Limb (tissue), 2 donors: Measurements from ENCODE around the gene BRIP1.
A peak's percentile ranks its signal among the peaks of the same experiment; 100 is the strongest.

Experiments used
- DNase-seq, 2 donors: peaks; one replicate each; pipeline ENCODE4 v3.0.0-alpha.2; 2016; ENCODE audit errors: extremely low spot score in 2 of 2

BRIP1 gene

DNA sequence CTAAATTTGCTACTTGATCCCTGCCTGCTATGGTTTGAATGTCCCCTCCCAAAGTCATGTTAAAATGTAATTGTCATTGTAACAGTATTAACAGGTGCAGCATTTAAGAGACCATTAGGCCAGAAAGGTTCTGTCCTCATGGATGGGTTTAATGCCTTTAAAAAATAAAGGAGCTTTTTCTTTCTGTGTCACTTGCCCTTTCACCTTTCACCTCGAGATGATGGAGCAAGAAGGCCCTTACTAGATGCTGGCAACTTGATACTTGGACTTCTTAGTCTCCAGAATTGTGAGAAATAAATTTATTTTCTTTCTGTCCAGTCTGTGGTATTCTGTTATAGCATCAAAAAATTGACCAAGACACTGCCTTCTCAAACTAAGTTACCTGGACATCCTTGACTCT, 98.5 kb downstream of the BRIP1 start:
- no peak for DNase-seq

DNA sequence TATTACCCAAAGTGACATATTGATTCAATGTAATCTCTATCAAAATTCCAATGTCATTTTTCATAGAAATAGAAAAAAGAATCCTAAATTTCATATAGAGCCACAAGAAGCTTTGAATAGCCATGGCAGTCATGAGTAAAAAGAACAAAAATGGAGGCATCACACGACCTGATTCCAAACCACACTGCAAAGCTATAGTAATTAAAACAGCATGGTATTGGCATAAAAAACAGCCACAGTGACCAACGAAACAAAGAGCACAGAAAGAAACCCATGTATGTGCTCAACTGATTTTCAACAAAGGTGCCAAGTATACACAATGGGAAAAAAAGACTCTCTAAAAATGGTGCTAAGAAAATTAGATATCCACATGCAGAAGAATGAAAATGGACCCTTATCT, 101.5 kb downstream of the BRIP1 start:
- no peak for DNase-seq

DNA sequence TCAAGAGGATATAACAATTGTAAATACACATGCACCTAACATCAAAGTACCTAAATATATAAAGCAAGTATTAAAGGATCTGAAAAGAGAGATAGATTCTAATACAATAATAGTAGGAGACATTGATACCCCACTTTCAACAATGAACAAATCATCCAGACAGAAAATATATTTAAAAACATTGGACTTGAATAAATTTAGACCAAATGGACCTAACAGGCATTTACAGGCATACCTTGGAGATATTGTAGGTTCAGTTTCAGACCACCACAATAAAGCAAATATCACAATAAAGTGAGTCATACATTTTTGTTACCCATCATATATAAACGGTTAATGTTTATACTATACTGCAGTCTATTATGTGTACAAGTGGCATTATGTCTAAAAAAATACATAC, 104.0 kb downstream of the BRIP1 start:
- no peak for DNase-seq

DNA sequence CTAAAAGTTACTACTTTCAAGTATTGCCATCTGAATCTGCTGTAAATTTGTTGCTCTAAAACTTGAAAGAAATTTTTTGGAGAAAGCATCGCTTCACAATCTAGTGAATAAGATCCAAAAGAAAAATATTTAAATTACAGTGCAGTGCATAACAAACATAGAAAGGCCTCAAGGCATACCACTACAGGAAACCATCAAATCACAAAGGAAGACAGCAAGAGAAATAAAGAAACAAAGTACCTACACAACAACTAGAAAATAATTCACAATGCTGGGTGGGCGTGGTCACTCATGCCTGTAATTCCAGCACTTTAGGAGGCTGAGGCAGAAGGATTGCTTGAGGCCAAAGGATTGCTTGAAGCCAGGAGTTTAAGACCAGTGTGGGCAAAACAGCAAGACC, 104.9 kb downstream of the BRIP1 start:
- no peak for DNase-seq

DNA sequence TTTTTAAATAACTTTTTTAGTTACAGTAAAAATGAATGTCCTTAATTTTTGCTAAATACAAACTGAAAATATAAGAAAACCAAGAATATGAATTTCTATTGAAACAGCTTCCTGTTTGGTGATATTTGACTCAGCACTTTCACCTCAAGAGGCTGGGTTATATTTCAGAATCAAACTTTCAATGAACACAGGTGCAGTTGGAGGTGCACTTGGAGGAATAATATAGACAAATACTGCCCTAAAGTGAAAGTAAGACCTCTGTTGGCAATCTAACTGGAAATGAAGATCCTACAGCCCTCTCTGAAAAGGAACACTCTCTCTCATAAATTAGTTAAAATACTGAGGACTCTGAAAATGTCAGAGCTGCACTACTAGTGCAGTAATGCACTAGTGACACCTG, 106.2 kb downstream of the BRIP1 start:
- no peak for DNase-seq

DNA sequence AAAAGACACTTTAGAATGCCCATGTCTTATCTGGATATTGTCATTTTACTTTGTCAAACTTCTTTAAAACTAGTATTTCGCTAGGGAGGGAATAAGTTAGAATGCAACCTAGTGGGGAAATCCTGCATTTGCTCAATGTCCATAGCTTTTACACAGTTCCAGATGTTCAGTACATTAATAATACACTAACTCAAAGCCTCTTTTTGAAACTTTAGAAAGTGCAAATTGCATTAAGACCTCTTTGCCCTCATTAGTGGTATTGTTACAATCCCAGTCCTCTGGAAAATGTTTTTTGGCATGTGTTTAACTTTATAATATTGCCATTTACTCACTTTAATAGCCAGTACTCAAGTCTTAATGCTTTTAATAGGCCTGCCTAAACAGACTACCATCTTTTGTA, 106.8 kb downstream of the BRIP1 start:
- DNase-seq: no peak

DNA sequence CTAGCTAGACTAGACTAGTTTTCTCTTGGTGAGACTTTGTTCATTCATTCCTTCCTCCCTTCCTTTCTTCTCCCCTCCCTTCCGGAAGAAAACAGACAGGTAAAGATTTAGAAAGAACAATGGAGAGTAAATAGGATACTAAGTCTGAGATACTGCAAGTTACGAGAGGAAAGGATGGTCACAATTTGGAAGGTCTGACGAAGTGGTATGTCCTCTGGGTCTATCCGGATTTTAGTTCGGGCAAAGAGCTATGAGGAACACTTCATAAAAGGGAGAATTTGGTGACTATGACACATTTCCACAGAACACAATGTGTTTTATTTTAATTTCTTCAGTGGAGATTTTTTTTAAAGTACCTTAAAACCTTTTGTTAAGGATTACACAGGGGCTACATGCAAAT, 107.7 kb downstream of the BRIP1 start:
- DNase-seq: no peak

DNA sequence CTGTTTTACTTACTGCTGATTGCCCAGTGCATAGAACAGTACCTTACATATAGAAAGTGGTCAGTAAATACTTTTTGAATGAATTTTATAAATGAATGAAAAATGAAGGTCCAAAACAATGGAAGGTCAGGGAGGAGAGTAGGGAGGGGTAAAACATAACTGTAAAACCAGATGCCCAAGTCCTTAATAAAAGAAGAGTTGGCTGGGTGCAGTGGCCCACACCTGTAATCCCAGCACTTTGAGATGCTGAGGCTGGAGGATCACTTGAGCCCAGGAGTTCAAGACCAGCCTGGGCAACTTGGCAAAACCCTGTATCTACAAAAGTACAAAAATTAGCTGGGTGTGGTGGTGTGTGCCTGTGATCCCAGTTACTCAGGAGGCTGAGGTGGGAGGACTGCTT, 108.2 kb downstream of the BRIP1 start:
- no peak for DNase-seq

DNA sequence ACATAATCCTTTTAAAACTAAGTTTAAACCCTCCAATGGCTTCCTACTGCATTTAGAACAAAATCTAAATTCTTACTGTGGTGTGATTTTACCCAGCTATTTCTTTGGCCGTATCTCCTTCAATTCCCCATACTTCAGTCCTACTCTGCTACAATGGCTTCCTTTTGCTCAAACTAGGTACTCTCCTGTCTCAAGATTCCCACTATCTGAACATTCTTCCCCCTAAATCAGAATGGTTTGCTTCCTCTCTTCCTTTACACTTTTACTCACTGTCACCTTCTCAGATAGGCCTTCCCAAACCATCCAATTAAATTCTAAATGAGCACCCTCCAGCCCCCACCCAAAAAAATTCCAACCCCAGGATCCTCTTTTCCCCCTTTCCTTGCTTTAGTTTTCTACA, 109.2 kb downstream of the BRIP1 start:
- DNase-seq: no peak

DNA sequence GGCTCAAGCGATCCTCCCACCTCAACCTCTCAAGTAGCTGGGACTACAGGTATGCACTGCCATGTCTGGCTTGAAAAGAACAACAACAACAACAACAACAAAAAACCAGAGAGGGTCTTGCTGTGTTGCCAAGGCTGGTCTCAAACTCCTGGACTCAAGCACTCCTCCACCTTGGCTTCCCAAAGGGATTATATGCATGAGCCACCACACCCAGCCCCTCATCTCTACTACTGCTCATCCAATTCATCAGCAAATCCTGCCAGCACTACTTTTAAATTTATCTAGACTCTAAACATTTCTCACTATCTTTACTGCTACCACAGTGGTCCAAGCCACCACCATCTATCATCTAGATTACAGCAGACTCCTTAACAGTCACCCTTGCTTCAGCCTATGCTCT, 109.6 kb downstream of the BRIP1 start:
- DNase-seq: no peak

DNA sequence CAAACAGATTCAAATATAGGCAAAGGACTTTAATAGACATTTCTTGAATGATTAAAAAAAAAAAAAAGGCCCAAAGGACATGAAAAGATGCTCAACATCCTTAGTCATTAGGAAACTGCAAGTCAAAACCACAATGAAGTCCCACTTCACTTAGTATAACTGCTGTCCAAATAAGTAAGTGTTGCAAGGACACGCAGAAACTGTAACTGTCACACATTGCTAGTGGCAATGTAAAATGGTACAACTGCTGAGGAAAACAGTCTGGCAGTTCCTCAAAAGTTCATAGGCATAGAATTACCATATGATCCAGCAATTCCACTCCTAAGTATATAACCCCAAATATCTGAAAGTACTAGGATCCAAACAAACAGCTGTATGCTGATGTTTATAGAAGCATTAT, 112.7 kb downstream of the BRIP1 start:
- DNase-seq: no peak

DNA sequence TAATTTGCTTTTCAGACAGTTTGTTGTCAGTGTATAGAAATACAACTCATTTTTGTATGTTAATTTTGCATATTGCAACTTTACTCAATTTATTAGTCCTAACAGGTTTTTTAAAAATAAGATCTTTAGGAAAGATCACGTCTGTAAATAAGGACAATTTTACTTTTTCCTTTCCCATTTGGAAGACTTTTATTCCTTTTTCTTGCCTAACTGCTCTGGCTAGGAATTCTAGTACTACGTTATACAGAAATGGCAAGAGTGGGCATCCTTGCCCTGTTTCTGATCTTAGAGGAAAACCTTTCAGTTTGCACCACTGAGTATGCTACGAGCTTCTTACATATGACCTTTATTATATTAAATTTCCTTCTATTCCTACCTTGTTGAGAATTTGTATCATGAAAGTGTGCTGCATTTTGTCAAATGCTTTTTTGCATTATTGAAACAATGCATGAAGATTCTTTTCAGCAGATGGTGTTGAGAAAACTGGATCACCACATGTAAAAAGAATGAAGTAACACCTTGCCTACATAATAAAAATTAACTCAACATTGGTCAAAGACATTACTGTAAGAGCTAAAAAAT, 113.4 kb downstream of the BRIP1 start:
- no peak for DNase-seq

DNA sequence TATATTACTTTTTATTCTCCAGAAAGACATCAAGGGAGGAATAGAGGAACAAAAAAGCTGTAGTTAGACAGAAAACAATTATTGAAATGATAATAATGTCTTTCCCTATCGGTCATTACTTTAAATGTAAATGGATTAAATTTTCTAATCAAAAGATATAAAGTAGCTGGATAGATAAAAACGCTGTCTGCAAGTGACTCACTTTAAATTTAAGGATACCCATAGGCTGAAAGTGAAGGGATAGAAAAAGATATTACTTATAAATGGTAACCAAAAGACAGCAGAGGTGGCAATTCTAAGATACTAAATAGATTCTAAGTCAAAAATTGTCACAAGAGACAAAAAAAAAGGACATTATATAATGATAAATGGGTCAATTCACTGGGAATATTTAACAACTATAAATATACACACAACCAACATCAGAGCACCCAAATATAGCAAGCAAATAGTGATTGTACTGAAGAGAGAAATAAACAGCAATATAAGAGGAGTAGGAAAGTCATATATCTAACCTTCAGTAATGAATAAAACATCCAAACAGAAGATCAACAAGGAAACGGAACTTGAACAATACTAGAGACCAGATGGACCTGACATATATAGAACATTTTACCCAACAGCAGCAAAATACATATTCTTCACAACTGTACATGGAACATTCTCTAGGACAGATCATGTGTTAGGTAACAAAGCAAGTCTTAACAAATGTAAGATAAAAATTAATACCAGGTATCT, 116.9 kb downstream of the BRIP1 start:
- no peak for DNase-seq

DNA sequence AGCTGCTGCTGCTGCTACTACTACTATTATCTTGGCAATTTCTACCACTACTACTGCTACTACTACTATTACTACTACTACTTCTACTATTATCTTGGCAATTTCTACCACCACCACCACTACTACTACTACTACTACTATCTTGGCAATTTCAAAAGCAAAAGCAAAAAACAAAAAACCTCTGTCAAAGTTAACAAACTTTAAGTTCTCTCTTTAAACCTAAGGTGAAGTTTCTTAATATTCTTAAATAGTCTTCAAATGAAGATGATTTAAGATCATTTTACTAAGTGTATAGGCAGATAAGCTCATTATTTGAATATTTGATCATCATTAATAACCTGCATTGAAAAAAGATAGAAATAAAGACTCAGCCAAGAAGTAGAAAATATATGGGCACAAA, 118.5 kb downstream of the BRIP1 start:
- DNase-seq: no peak

DNA sequence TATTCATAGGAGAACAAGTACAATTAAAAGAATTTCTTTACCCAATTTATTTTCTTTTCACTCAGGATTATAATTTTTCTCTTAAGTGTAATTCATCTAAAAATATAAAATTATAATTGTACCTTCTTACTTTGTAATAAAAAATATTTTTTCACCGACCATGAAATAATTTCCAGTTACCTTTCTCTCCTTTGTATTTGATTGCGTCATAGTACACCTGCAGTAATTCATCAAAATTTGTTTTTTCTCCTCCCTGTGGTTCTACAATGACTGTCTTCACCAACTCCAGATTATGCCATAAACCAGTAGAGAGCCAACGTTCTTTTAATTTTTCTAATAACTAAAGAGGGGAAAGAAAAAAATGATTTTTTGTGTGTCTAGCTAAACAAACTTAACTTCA, 119.1 kb downstream of the BRIP1 start:
- no peak for DNase-seq

DNA sequence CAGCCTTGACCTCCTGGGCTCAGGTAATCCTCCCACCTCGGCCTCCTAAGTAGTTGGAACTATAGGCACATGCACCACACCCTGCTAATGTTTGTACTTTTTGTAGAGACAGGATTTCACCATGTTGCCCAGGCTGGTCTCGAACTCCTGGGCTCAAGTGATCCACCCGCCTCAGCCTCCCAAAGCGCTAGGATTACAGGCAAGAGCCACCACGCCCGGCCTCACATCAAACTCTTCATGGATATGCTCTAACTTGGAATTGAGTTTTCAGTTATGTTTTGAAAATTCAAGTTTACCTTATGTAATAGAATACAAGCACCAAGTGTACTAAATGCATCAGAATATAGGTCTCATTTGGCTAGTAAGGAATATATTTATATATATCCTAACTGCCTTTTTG, 119.6 kb downstream of the BRIP1 start:
- no peak for DNase-seq

DNA sequence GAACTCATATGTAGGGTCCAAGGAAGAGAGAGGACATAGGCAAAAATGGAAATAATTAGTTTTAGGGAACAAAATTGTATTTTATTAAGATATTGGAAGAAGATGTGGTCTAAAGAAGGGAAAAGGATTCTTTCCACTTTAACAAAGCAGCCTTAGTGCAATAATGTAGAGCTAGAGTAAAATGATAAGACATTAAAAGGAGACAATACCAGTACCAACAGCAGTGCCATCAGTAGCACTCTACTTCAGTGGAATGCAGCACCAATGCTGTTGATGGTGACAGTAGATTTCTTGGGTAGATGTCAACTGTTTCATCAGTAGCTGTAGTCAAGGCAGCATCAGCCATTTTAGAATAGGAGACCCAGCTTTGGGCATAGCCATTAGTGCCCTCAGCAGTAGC, 124.3 kb downstream of the BRIP1 start:
- no peak for DNase-seq

DNA sequence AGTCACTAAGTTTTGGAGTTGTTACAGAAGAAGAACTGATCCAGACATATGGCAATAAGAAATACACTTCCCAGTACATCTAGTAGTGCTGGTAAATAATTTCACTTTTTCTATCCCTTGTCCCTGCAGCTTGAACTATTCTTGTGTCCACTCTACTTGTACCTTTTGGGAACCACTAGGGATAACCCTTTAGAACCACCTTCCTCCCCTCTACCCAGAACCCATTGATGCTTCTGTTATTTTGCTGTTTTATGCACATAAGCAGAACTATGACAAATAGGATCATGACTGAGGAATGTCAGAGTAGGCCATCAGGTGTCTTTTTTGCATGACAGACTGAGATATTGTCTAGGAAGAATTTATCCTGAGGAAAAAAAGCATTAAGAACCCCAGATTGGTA, 125.1 kb downstream of the BRIP1 start:
- no peak for DNase-seq

DNA sequence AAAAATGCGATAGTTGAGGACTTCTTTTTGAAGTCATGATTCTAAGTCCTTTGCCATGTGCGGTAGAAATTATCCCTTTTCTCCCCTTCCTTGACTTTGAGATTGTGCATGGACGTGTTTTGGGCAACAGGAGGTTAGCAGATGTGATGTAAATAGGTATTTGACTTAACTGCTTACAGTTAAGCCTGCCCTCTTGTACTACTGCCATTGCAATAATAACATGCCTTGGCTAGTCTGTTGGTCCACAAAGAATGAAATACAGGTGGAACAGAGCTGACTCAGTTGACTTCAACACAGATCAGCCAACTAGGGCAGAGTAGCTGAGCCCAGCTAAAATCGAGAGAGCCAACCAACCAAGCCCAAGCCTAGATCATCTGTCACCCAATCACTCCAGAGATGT, 125.5 kb downstream of the BRIP1 start:
- no peak for DNase-seq

DNA sequence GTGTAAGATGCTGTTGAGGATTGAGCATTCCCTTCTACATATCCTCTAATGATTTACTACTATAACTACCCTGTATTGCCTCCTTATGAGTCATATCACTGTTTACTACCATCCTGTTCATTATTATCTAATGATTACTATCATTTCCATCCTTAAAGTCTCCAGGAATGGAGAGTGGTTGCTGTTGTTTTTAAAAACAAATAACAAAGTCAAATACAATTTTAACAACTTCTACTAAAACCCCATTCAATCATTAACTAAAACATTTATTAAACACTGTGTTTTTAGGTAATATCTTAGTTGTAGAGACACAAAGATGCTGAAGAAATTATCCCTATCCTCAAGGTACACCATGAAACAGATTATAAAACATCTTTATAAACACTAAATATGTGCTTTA, 126.9 kb downstream of the BRIP1 start:
- no peak for DNase-seq

DNA sequence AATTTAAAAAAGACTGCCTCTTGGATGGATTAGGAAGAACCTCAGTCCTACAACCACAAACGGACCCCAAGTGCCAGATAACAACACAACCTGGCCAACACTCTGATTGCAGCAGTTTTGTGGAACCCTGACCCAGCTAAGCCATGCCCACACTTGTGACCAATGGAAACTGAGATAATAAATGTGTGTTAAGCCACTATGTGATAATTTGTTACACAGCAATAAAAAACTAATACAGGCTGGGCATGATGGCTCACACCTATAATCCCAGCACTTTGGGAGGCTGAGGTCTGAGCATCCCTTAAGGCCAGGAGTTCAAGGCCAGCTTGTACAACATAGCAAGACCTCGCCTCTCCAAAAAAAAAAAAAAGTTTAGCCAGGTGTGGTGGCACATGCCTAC, 127.5 kb downstream of the BRIP1 start:
- DNase-seq: no peak

DNA sequence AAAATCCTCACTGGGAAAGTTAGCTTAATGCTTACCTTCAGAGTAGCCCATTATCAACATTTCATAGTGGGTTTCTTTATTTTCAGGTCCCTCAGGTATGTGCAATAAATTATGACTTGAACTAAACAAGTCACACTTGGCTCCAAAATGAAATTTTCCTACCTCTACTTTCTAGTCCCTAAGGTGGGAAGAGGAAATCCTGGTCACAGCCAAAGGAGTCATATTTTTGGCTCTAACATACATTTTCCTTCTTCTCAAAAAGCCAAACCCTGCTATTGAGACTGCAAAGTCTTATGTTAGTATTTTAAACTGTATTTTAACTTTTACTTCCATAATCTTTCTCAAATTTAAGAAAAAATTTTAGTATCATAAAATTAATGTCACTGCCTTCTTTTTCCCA, 128.9 kb downstream of the BRIP1 start:
- peak in 1 of 2 donors; percentile 42 for DNase-seq

DNA sequence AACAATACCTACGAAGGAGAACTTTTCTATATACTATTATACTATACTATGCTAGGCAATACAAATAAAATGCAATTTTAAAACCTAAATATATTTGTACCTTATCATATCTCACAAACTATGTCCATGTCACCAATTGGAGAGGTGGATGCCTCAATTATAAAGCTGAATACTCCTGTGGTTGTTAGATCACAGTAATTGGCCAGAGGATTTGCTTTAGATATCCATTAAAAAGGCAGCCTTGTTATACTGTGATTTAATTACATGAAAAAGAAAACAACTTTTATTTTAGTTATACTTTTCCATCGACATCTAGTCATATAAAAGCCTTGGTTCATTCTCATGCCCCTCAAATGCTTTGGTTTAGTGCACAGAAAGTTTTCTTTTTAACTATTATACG, 129.3 kb downstream of the BRIP1 start:
- DNase-seq: no peak

DNA sequence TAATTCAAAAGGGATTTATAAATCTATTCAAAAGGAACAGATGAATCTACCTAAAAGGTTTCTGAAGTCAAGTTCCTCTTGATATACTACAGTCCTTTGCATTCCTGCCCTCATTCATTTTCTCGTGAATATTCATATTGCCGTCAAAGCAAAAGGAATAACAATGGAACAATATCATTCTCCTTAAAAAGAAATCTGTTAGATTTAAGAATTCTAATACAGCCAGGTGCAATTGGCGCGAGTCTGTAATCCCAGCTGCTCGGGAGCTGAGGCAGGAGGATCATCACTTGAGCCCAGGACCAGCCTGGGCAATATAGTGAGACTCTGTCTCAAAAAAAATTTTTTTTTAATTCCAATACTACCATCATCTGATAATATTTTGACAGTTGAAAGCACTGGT, 130.3 kb downstream of the BRIP1 start:
- no peak for DNase-seq
